Muscle layer of duodenum (tissue), 2 donors: ENCODE measurements around the gene MEIS1.

Experiments used
- H3K27ac ChIP-seq: one replicate; pipeline ENCODE4 v1.7.0; 2013; ENCODE audit warnings: mild to moderate bottlenecking, low read length
- H3K27me3 ChIP-seq: one replicate; pipeline ENCODE4 v1.7.0; 2013; ENCODE audit warnings: low read depth, mild to moderate bottlenecking, control low read depth, low read length
- H3K36me3 ChIP-seq, 2 donors: one replicate each; pipeline ENCODE4 v1.7.0; 2013; ENCODE audit warnings: low read length in 2 of 2, control low read depth in 1 of 2, mild to moderate bottlenecking in 1 of 2; ENCODE audit not compliant: insufficient read depth in 2 of 2, control insufficient read depth in 1 of 2
- H3K4me1 ChIP-seq, 2 donors: one replicate each; pipeline ENCODE4 v1.7.0; 2013; ENCODE audit warnings: low read length in 2 of 2, mild to moderate bottlenecking in 2 of 2, control low read depth in 1 of 2, moderate library complexity in 1 of 2; ENCODE audit not compliant: insufficient read depth in 2 of 2, control insufficient read depth in 1 of 2
- H3K4me3 ChIP-seq, 2 donors: one replicate each; pipeline ENCODE4 v1.7.0; 2013; ENCODE audit warnings: low read length in 2 of 2, low read depth in 1 of 2, mild to moderate bottlenecking in 1 of 2
- H3K9me3 ChIP-seq, 2 donors: one replicate each; pipeline ENCODE4 v1.7.0; 2013; ENCODE audit warnings: low read length in 2 of 2, control low read depth in 1 of 2, mild to moderate bottlenecking in 1 of 2; ENCODE audit not compliant: control insufficient read depth in 1 of 2
- donor health status: healthy.

MEIS1 gene

GRCh38 chr2:66439812-66440542 lies 5.1 kb downstream of the MEIS1 start:
- Histone ChIP-seq H3K36me3 (no peaks in the 10 kb centered on the region), H3K27ac (peak overlapping the region; percentile 88), H3K27me3 (no peaks in the 10 kb centered on the region), H3K4me1 (peaks cover 0 to 4% of the 10 kb centered on the region in 2 donors), H3K4me3 (peak overlapping the region; percentile 81 to 93), H3K9me3 (no peaks in the 10 kb centered on the region)

DNA sequence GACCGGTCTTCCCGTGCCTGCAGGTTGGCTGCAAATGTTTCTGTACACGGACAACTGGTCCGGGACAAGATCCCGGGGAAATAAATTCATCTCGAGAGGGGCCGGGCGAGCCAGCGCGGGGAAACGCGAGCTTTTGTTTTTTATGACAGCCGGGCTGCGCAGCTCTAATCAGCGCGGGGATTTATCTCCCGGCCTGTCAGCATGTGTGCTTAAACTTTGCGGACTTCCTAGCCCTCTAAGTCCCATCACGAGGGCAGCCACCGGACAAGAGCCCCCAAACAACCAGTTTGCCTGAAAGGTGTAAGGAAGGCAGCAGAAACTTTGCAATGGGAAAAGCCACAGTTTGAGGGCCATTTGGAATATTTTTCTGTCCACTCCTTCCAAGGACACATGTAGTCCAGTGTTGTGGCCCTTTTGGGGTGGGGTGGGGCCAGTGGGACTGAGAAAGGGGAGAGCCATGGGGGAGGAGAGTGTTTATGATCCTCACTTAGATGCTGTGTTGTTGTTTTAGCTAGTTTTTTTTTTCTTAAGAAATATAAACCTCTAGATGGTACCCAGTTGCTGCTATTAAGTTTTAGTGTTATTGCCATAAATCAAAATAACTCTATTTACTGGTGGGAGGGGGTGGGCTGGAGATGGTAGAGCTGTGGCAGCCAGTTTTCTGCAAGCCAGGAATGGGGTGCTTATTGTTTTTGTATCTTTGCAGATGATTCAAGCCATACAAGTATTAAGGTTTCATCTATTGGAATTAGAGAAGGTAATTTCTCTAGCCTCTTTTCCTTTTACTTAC lies 6.0 kb downstream of the MEIS1 start:
- peak overlapping the region; percentile 81 to 93 for H3K4me3 ChIP-seq
- no peaks in the 10 kb centered on the region for H3K9me3 ChIP-seq
- peak overlapping the region; percentile 88 for H3K27ac ChIP-seq
- H3K27me3 ChIP-seq: no peaks in the 10 kb centered on the region
- peaks cover 0 to 2% of the 10 kb centered on the region in 2 donors for H3K36me3 ChIP-seq
- H3K4me1 ChIP-seq: peaks cover 0 to 2% of the 10 kb centered on the region in 2 donors

DNA sequence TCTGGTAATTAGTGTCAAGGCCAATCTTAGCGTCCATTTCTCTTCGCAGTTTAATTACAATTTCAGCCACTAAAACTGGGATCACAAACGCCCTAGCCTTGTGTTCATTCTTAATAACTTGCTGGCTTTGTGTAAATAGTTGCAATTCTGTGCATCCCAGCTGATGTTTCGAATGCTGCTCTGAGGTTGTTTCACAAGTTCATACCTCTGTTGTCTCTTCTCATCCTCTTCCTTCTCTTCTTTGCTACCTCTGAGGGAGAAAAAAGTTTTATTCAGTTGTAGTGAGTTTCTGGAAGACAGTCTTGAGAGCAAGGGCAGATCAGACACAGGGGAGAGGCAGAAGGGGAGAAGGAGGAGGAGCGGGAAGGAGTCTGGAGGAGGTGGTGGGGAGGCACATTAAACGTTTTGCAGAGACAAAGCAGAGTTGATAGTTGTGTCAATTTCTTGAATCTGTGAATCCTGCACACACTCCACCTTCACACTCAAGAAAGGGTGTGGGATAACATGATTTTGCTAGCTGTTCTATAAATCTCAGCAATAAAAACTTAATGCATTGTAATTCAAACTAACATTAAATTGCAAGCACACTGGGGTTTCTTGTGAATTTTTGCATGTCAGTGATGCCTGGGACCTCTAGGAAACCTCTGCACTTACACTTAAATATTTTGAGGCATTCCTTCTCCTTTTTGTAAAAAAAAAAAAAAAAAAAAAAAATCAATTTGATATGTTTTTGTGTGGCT lies 6.8 kb downstream of the MEIS1 start:
- Histone ChIP-seq H3K36me3 (peaks cover 0 to 5% of the 10 kb centered on the region in 2 donors), H3K27me3 (no peaks in the 10 kb centered on the region), H3K4me3 (peak overlapping the region; percentile 81 to 93), H3K4me1 (no peaks in the 10 kb centered on the region), H3K9me3 (no peaks in the 10 kb centered on the region), H3K27ac (peak overlapping the region; percentile 88)

DNA sequence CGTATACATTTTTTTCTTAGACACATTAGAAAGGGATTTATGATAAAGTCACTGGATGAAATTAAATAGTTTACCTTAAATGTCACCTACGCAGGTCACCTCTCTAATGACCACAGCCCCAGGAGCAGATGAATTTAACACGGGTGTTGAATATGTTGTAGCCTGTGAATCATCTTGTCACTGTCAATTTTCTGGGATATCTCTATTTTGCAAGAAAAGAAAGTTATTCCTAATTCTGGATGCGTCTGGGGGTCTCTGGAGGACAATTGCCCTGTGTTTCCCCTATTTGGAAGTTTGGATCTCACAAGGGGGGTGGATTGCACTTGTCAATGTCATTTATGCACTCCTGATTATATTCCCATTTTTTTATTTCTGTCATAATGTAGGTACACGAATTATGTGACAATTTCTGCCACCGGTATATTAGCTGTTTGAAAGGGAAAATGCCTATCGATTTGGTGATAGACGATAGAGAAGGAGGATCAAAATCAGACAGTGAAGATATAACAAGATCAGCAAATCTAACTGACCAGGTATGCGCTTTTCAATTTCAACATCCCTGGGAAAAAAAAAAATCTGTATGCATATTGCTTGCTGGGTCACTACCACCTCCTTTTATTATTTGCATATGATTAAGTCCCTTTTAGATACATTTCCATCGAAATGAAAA lies 7.7 kb downstream of the MEIS1 start:
- no peaks in the 10 kb centered on the region for H3K9me3 ChIP-seq
- peak overlapping the region; percentile 62 to 93 for H3K4me3 ChIP-seq
- H3K36me3 ChIP-seq: peaks cover 0 to 5% of the 10 kb centered on the region in 2 donors
- H3K27me3 ChIP-seq: no peaks in the 10 kb centered on the region
- no peaks in the 10 kb centered on the region for H3K4me1 ChIP-seq
- H3K27ac ChIP-seq: peak overlapping the region; percentile 88

GRCh38 chr2:66443186-66443978 lies 8.5 kb downstream of the MEIS1 start:
- Histone ChIP-seq H3K9me3 (no peaks in the 10 kb centered on the region), H3K27me3 (no peaks in the 10 kb centered on the region), H3K27ac (peak overlapping the region; percentile 88), H3K4me1 (no peaks in the 10 kb centered on the region), H3K36me3 (peaks cover 0 to 5% of the 10 kb centered on the region in 2 donors), H3K4me3 (peak overlapping the region; percentile 62 to 93)

DNA sequence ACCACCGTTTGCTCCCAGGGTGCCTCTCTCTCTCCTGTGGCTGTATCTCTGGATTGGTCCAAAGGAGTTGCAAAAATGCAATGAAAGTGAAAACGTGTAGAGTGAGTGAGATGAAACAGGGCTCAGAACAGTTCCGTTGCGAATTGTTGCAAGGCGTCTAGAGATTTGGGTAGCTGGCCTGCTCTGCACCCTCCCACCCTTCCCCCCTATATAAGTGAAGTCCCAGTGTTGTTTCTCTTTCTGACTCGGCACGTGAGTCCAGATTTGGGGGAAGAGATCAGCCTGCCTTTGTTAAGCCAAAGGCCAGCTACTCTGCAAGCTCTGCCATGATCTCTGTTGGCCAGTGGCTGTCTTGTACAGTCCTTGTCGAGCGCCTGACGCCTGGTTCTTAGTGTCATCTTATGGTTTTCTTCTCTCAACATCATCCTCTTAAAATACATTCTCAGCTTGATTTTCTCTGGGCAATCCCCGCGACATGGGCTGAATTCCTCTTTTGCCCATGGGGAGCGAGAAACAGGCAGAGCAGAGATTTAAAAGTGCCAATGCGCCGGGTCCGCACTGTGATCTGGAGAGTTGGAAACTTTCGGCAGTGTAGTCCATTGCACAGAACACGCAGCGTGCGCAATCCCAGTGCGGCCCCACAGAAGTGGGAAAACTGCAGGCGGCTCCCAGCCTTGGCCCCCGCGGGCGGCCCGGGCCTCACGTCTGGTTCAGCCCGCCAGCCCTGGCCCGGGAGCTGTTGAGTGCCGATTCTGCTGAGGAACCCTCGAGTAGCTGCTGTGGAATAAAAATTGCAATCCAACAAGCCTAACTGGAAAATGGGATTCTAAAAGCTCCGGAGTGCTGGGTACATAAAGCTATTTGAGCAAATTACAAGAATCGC lies 9.3 kb downstream of the MEIS1 start:
- peak overlapping the region; percentile 88 for H3K27ac ChIP-seq

GRCh38 chr2:66445076-66445924 lies 10.4 kb downstream of the MEIS1 start:
- Histone ChIP-seq H3K27me3 (no peaks in the 10 kb centered on the region), H3K36me3 (peaks cover 0 to 5% of the 10 kb centered on the region in 2 donors), H3K9me3 (no peaks in the 10 kb centered on the region), H3K27ac (peak overlapping the region; percentile 88), H3K4me1 (peaks cover 0 to 2% of the 10 kb centered on the region in 2 donors), H3K4me3 (peak overlapping the region; percentile 62 to 93)

More for the DNA sequence above, 9.3 kb downstream of the MEIS1 start:
- no peaks in the 10 kb centered on the region for H3K4me1 ChIP-seq
- H3K4me3 ChIP-seq: peak overlapping the region; percentile 62 to 93
- peaks cover 0 to 5% of the 10 kb centered on the region in 2 donors for H3K36me3 ChIP-seq
- H3K9me3 ChIP-seq: no peaks in the 10 kb centered on the region
- no peaks in the 10 kb centered on the region for H3K27me3 ChIP-seq

DNA sequence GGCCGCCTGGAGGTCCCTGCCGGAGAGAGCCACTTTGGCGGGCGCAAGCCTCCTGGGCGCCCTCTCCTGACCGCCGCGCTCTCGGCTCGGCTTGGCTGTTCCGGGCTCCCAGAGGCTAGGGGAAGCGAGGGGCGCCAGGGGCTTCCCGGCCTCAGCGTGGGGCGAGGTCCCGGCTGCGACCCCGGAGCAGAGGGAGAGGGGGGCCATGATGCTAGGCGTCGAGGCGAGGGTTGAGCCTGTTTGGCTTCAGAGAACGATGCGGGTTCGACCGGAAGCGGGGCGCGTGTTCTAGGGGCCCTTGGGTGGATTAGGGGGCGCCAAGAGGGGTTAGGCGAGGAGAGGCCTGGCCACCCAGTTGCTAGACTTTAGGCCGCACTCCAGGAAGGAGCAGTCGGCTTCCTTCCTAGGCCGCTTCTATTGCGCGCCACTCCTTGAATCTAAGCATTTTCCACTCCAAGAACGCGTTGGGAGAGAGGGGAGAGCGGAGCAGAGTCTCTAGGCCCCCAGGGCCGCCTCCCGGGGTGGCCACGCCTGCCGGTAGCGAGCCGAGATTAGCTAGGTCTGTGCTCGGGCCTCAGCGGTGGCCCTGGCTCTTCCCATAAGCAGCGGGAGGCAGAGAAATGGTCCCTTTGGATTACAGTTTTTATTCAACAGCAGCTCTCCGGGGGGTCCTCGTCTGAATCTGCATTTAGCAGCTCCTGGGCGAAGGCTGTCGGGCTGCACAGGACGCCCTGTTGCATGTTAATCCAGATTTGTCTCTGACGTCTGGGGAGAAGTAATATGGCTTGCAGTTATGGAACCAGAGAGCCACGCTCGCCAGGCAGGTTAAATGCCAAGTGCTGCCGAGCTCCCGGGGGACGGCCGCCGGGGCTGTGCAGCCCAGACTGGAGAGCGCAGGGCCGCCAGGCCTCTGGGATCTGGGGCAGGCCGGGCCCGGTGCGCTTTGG lies 11.3 kb downstream of the MEIS1 start:
- H3K36me3 ChIP-seq: peaks cover 0 to 5% of the 10 kb centered on the region in 2 donors
- no peaks in the 10 kb centered on the region for H3K9me3 ChIP-seq
- H3K4me1 ChIP-seq: peaks cover 0 to 2% of the 10 kb centered on the region in 2 donors
- no peaks in the 10 kb centered on the region for H3K27me3 ChIP-seq
- peak overlapping the region; percentile 62 to 93 for H3K4me3 ChIP-seq
- H3K27ac ChIP-seq: peak overlapping the region; percentile 88
